Testis (tissue), 2 donors: ENCODE data around the gene HLA-DQA1.

Experiments
- CTCF ChIP-seq, 3 experiments: fragments of 450-650 bp in 2 of 3; fragments of 200-600 bp in 1 of 3; sonication (generic) in 1 of 3; IDR thresholded peaks; one replicate each; pipeline ENCODE4 v1.5.1; 2016 to 2019; ENCODE audit warnings: antibody characterized with exemption in 3 of 3, mild to moderate bottlenecking in 2 of 3, moderate library complexity in 1 of 3
- POLR2A ChIP-seq: fragments of 450-650 bp; IDR thresholded peaks from one replicate; pipeline ENCODE4 v1.6.1; 2017; ENCODE audit warnings: antibody characterized with exemption, mild to moderate bottlenecking, moderate library complexity

- TF ChIP-seq CTCF (IDR thresholded peaks at IDR 0.05), result no peak
- TF ChIP-seq POLR2A, result no peak
These were observed 22.8 kb downstream of the HLA-DQA1 start for GRCh38 chr6:32659856-32660595.
